Measurements from ENCODE around the gene MSI1. TPM values are rescaled to one million over a fixed set of nuclear protein-coding genes. Genes with fewer than 3 reads are reported as not detected.
A peak's percentile ranks its signal among the peaks of the same experiment; 100 is the strongest.

The MSI1 gene
- 122 and 127 TPM in 2 replicates for total RNA-seq
- long read RNA-seq, partial matches to known transcripts = 1 of 2 reads
- long read RNA-seq, other reads (novel, unspliced or antisense) = 1 of 2 reads

DNA sequence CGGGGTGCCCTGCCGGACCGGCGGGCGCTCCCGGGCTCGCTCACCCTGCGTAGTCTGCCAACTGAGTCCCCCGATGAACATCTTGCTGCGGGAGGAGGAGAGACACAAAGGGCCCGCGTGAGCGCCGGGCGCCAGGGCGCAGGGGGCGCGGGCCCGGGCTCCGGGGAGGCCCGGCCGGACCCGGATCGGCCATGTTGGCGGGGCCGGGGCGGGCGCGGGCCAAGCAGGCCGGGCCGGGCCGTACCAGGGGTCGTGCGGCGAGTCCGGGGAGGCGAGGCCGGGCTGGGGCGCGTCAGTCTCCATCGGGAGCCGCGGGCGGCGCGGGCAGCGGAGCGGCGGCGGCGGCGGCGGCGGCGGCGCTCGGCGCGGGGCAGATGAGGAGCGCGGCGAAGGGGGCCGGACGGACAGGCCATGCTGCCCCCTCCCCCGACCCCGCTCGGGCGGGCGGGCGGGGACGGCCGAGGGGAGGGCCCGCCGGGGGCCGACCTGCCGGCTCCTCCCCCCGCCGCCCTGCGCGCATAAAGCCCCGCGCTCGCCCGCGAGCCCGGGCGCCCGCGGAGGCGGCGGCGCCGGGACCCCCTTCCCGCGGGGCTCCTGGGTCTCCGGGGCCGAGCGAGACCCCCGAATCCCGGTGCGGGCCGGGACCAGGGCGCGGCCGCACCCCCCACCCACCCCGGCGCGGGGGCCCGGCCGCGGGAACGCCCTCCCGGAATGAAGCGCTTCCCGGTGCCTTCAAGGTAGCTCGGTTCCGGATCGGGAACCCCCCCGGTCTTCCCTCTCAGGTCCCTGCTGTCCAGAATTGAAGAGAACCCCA is at the start of gene MSI1:
TSS of gene MSI1 (minus strand) at position 376 of the 814 bp plus-strand sequence. CDS start at position 303, 73 bp downstream.
- Mint-ChIP-seq H3K27ac (peak within 1 kb of the TSS; percentile 97), H3K4me3 (ENCODE audit: low read depth) (peak within 1 kb of the TSS; percentile 88), H3K27me3 (peaks cover 34% of the 10 kb centered on the region), H3K4me1 (ENCODE audit: low read depth) (peaks cover 53% of the 10 kb centered on the region), H3K36me3 (ENCODE audit: insufficient read depth) (peaks cover 11% of the 10 kb centered on the region), H3K9me3 (ENCODE audit: low read depth) (no peaks in the 10 kb centered on the region)
- no peak for DNase-seq (ENCODE audit: low spot score, unreplicated experiment)
- TF ChIP-seq, protein P1, sequence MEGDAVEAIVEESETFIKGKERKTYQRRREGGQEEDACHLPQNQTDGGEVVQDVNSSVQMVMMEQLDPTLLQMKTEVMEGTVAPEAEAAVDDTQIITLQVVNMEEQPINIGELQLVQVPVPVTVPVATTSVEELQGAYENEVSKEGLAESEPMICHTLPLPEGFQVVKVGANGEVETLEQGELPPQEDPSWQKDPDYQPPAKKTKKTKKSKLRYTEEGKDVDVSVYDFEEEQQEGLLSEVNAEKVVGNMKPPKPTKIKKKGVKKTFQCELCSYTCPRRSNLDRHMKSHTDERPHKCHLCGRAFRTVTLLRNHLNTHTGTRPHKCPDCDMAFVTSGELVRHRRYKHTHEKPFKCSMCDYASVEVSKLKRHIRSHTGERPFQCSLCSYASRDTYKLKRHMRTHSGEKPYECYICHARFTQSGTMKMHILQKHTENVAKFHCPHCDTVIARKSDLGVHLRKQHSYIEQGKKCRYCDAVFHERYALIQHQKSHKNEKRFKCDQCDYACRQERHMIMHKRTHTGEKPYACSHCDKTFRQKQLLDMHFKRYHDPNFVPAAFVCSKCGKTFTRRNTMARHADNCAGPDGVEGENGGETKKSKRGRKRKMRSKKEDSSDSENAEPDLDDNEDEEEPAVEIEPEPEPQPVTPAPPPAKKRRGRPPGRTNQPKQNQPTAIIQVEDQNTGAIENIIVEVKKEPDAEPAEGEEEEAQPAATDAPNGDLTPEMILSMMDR (IDR thresholded peaks at IDR 0.05; ENCODE audit: unreplicated experiment) = no peak

DNA sequence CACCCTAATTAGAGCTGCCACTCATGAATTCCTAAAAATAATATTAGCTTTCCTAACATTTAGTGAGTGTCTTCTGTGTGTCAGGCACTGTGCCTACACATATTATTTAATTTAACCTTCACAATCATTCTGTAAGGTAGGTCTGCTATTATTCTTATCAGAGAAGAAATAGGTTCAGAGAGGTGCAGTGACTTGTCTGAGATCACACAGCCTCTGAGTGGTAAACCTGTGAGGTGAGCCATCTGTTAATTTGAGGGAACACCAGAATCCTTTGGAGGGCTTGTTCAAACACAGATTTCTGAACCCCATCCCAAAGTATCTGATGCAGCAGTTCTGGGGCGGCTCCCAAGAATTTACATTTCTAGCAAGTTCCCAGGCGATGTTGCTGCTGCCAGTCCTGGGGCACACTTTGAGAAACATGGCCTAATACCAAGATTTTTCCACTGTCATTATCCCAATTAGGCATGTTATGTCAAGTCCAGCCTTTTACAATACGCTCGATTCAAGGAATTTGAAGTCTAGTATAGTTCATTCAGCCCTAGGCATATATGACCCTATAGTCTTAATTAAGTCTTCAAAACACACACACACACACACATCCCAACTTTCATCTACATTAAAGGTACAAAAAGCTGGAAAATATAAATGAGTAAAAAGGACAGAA is 49.1 kb upstream of the MSI1 start:
- Mint-ChIP-seq H3K4me3 (ENCODE audit: low read depth) (no peak overlapping the region), H3K9me3 (ENCODE audit: low read depth) (no peaks in the 10 kb centered on the region), H3K27ac (no peak overlapping the region), H3K36me3 (ENCODE audit: insufficient read depth) (no peaks in the 10 kb centered on the region), H3K4me1 (ENCODE audit: low read depth) (peaks cover 6% of the 10 kb centered on the region), H3K27me3 (no peaks in the 10 kb centered on the region)
- no peak for DNase-seq (ENCODE audit: low spot score, unreplicated experiment)
- TF ChIP-seq, protein P1 (IDR thresholded peaks at IDR 0.05; ENCODE audit: unreplicated experiment) = no peak

DNA sequence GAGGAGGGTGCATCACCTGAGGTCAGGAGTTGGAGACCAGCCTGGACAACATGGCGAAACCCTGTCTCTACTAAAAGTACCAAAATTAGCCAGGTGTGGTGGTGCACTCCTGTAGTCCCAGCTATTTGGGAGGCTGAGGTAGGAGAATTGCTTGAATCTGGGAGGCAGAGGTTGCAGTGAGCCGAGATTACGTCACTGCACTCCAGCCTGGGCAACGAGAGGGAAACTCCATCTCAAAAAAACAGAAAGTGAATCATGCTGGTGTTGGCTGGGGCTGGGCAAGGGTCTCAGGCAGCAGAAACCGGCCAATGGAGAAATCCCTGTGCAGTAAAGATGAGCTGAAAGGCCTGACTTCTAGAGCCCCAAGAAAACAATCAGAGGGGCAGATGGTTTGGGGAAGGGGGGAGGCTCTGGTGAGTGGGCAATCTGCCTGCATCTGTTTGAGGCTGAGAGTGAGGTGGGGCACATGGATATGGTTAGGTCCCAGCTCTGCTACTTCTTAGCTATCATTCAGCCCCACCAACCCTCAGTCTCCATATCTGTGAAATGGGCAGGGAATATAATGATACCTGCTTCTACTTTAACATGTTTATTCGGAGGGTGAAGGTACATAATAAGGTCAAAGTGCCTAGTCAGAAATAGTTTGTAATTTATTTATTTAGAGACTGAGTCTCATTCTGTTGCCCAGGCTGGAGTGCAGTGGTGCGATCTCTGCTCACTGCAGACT is 47.7 kb upstream of the MSI1 start:
- Mint-ChIP-seq H3K4me1 (ENCODE audit: low read depth) (peaks cover 6% of the 10 kb centered on the region), H3K4me3 (ENCODE audit: low read depth) (no peak overlapping the region), H3K9me3 (ENCODE audit: low read depth) (no peaks in the 10 kb centered on the region), H3K27me3 (no peaks in the 10 kb centered on the region), H3K27ac (no peak overlapping the region), H3K36me3 (ENCODE audit: insufficient read depth) (no peaks in the 10 kb centered on the region)
- TF ChIP-seq, protein P1 (IDR thresholded peaks at IDR 0.05; ENCODE audit: unreplicated experiment) = no peak
- no peak for DNase-seq (ENCODE audit: low spot score, unreplicated experiment)

DNA sequence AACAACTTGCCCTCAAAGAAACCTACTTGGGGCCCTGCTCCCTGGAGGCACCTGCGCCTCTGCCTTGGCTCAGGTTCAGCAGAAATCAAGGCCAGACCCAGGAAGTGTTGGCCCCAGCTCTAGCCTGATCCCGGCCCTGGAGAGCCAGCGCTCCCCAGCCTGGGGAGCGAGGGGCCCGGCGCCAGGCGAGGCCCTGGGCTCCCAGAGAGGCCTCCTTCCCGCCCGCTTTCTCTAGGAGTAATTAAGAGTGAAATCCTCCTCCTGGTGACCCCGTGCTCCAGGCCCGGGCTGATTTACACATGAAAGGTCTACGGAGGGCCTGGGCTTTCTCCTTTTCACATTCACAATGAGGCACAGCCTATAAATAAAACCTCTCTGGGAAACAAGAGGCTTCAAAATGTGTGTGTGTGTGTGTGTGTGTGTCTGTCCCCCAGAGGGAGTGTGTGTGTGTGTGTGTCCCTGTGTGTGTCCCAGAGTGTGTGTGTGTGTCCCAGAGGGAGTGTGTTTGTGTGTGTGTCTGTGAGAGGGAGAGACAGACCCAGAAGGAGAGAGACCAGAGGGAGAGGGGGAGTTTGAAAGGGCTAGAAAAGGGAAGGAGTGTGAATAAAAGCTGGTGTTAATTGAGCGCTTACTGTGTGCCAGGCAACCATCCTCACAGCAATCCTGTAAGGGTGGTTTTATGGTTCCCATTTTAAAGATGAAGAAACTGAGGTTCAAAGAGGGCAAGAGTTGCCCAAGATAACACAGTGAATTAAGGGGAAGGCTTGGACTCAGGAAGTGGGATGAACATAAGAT is 45.1 kb upstream of the MSI1 start:
- no peaks in the 10 kb centered on the region for H3K36me3 Mint-ChIP-seq (ENCODE audit: insufficient read depth)
- no peaks in the 10 kb centered on the region for H3K9me3 Mint-ChIP-seq (ENCODE audit: low read depth)
- peak overlapping the region; percentile 65 for H3K27ac Mint-ChIP-seq
- DNase-seq (ENCODE audit: low spot score, unreplicated experiment) = no peak
- TF ChIP-seq, protein P1 (IDR thresholded peaks at IDR 0.05; ENCODE audit: unreplicated experiment) = no peak
- no peak overlapping the region for H3K4me3 Mint-ChIP-seq (ENCODE audit: low read depth)
- peaks cover 6% of the 10 kb centered on the region for H3K4me1 Mint-ChIP-seq (ENCODE audit: low read depth)
- H3K27me3 Mint-ChIP-seq = no peaks in the 10 kb centered on the region

Data from progenitor cell of endocrine pancreas (in vitro differentiated cells).